ENCODE results near the gene PIH1D2.

PIH1D2 gene

DNA sequence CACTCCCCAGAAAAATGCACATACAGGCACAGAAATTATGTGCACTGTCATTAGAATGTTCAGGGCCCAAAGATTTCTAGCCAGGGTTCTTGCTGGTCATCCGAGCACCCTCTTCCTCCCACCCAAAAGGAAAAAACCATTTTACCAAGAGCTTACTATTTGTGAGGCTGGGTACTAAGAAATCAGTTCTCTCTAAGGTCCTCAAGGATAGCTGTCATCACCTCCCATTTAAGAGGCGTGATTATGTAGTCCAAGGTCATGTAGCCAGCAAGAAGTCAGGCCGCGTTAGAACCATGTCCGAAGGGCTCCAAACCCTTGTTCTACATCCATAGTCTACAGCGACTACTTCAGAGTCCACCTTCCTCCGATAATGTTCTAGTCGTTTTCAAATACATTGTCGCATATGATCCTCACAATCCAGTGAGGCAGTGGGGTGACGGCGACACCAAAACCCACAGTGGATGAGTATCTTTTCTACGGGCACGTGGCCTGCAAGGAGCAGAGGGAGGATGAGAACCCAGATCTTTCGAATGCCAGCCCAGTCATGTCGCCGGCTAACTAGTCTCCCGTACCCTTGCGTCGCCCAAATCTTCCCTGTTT is 12.1 kb upstream of the PIH1D2 start:
- TF ChIP-seq FOXP2 (optimal IDR thresholded peaks at IDR 0.05; ENCODE audit: borderline replicate concordance, extremely low read depth, extremely low read length, insufficient read depth), result no peak
- TF ChIP-seq, protein P1, sequence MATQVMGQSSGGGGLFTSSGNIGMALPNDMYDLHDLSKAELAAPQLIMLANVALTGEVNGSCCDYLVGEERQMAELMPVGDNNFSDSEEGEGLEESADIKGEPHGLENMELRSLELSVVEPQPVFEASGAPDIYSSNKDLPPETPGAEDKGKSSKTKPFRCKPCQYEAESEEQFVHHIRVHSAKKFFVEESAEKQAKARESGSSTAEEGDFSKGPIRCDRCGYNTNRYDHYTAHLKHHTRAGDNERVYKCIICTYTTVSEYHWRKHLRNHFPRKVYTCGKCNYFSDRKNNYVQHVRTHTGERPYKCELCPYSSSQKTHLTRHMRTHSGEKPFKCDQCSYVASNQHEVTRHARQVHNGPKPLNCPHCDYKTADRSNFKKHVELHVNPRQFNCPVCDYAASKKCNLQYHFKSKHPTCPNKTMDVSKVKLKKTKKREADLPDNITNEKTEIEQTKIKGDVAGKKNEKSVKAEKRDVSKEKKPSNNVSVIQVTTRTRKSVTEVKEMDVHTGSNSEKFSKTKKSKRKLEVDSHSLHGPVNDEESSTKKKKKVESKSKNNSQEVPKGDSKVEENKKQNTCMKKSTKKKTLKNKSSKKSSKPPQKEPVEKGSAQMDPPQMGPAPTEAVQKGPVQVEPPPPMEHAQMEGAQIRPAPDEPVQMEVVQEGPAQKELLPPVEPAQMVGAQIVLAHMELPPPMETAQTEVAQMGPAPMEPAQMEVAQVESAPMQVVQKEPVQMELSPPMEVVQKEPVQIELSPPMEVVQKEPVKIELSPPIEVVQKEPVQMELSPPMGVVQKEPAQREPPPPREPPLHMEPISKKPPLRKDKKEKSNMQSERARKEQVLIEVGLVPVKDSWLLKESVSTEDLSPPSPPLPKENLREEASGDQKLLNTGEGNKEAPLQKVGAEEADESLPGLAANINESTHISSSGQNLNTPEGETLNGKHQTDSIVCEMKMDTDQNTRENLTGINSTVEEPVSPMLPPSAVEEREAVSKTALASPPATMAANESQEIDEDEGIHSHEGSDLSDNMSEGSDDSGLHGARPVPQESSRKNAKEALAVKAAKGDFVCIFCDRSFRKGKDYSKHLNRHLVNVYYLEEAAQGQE (IDR thresholded peaks at IDR 0.05; ENCODE audit: insufficient read depth in 1 of 2, low read depth in 2 of 2, low read length in 2 of 2), result no peak
- TF ChIP-seq POLR2AphosphoS5 (IDR thresholded peaks at IDR 0.05; ENCODE audit: low read depth, low read length), result no peak
- TF ChIP-seq SIN3A (IDR thresholded peaks at IDR 0.05; ENCODE audit: borderline replicate concordance, insufficient read depth, low read length), result no peak
- no peak for TF ChIP-seq TAF1 (IDR thresholded peaks at IDR 0.05; ENCODE audit: borderline replicate concordance, insufficient read depth, low read length)

DNA sequence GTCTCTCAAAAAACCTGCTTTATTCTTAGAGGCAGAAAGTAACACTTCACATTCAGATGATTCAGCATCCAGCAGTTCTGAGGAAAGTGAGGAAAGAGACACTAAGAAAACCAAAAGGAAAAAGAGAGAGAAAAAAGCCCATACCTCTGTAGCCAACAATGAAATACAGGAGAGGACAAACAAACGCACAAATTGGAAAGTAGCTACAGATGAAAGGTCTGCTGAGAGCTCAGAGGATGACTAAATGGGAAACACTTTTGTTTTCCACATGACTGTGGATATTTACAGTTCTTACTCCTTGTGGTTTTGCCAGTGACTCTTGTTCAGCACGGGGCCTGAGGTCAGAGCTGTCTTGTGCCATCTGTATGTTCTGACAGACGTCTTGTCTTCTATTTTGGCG is 8.9 kb upstream of the PIH1D2 start:
- TF ChIP-seq SIN3A (IDR thresholded peaks at IDR 0.05; ENCODE audit: borderline replicate concordance, insufficient read depth, low read length), result no peak
- TF ChIP-seq TAF1 (IDR thresholded peaks at IDR 0.05; ENCODE audit: borderline replicate concordance, insufficient read depth, low read length), result no peak
- no peak for TF ChIP-seq FOXP2 (optimal IDR thresholded peaks at IDR 0.05; ENCODE audit: borderline replicate concordance, extremely low read depth, extremely low read length, insufficient read depth)

DNA sequence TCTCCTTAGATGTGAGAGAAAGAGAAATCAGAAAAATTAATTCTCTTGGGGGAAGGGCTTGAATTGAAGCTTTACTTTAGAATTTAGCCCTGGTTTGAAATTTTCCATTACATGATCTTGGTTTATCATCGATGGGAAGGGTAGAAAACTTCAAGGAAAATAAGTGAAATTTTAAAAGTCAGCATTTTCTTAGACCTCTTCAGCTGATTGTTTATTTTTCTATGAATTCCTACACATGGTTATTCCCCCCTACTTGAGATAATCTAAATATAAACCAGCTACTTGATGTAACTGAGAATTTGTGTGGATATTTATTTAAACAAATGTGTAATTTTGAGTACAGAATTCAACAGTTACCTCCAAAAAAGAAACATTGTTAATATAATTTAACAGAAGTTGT is 10.9 kb downstream of the PIH1D2 start:
- TF ChIP-seq FOXP2 (optimal IDR thresholded peaks at IDR 0.05; ENCODE audit: borderline replicate concordance, extremely low read depth, extremely low read length, insufficient read depth) (no peak), SIN3A (IDR thresholded peaks at IDR 0.05; ENCODE audit: borderline replicate concordance, insufficient read depth, low read length) (no peak), POLR2AphosphoS5 (IDR thresholded peaks at IDR 0.05; ENCODE audit: low read depth, low read length) (no peak), TAF1 (IDR thresholded peaks at IDR 0.05; ENCODE audit: borderline replicate concordance, insufficient read depth, low read length) (no peak)
- TF ChIP-seq, protein P1 (IDR thresholded peaks at IDR 0.05; ENCODE audit: insufficient read depth in 1 of 2, low read depth in 2 of 2, low read length in 2 of 2), result no peak

DNA sequence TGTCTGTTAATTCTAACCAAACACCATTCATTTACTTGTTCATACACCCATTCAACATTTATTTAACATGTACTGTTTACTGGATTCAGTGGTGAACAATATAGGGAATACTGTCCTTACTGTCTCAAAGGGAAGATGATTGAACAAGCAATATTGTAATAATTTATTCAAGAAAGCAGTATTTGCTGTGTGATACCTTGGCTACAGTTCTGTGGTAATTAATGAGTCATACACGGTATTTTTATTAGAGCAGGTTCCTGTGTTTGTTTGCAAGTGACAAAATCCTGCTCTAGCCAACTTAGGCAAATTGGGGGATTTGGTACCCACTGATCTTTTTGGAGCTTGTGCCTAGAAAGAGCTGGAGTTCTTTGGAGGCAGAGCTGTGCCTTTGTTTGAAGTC is 15.7 kb downstream of the PIH1D2 start:
- TF ChIP-seq, protein P1 (IDR thresholded peaks at IDR 0.05; ENCODE audit: insufficient read depth in 1 of 2, low read depth in 2 of 2, low read length in 2 of 2), result no peak
- TF ChIP-seq POLR2AphosphoS5 (IDR thresholded peaks at IDR 0.05; ENCODE audit: low read depth, low read length), result no peak
- TF ChIP-seq TAF1 (IDR thresholded peaks at IDR 0.05; ENCODE audit: borderline replicate concordance, insufficient read depth, low read length), result no peak
- no peak for TF ChIP-seq SIN3A (IDR thresholded peaks at IDR 0.05; ENCODE audit: borderline replicate concordance, insufficient read depth, low read length)

DNA sequence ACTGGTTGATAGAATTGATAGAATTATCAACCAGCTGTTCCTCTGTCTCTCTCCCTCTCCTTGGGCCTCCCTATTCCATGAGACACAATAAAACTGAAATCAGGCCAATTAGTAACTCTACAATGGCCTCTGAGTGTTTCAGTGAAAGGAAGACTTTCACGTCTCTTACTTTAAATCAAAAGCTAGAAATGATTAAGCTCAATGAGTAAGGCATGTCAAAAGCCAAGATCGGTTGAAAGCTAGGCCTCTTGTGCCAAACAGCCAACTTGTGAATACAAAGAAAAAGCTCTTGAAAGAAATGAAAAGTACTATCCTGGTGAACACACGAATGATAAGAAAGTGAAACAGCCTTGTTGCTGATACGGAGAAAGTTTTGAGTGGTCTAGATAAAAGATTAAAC is 16.6 kb downstream of the PIH1D2 start:
- TF ChIP-seq FOXP2 (optimal IDR thresholded peaks at IDR 0.05; ENCODE audit: borderline replicate concordance, extremely low read depth, extremely low read length, insufficient read depth), result no peak
- no peak for TF ChIP-seq TAF1 (IDR thresholded peaks at IDR 0.05; ENCODE audit: borderline replicate concordance, insufficient read depth, low read length)
- TF ChIP-seq SIN3A (IDR thresholded peaks at IDR 0.05; ENCODE audit: borderline replicate concordance, insufficient read depth, low read length), result no peak
- TF ChIP-seq, protein P1 (IDR thresholded peaks at IDR 0.05; ENCODE audit: insufficient read depth in 1 of 2, low read depth in 2 of 2, low read length in 2 of 2), result no peak
- no peak for TF ChIP-seq POLR2AphosphoS5 (IDR thresholded peaks at IDR 0.05; ENCODE audit: low read depth, low read length)
